Esophagus muscularis mucosa (tissue), 4 donors: ENCODE measurements around the gene ACCSL. TPM values are rescaled to one million over a fixed set of nuclear protein-coding genes. Genes with fewer than 3 reads are reported as not detected.

Experiments used
- DNase-seq: peaks from one replicate; pipeline ENCODE4 v3.0.0-alpha.2; 2017; ENCODE audit errors: extremely low spot score
- H3K27ac ChIP-seq, 4 donors: fragments of 200-600 bp; sonication (generic); replicated peaks in 1 of 4; 1 replicate in 3 of 4; 2 replicates in 1 of 4; pipeline ENCODE4 v1.5.1; 2016 to 2019; ENCODE audit warnings: mild to moderate bottlenecking in 1 of 4
- H3K27me3 ChIP-seq, 4 donors: fragments of 200-600 bp; sonication (generic); one replicate each; pipeline versions ENCODE4 v1.5.1 to v1.6.0; 2016 to 2019
- H3K36me3 ChIP-seq, 4 donors: fragments of 200-600 bp; sonication (generic); one replicate each; pipeline ENCODE4 v1.5.1; 2016 to 2019
- H3K4me1 ChIP-seq, 4 donors: fragments of 200-600 bp; sonication (generic); one replicate each; pipeline ENCODE4 v1.5.1; 2016 to 2019
- H3K4me3 ChIP-seq, 4 donors: fragments of 200-600 bp; sonication (generic); 1 replicate in 2 of 4; 2 replicates in 2 of 4; pipeline ENCODE4 v1.5.1; 2016 to 2019; ENCODE audit warnings: mild to moderate bottlenecking in 4 of 4, moderate library complexity in 1 of 4
- H3K9me3 ChIP-seq, 4 donors: fragments of 200-600 bp; sonication (generic); 1 replicate in 3 of 4; 2 replicates in 1 of 4; pipeline ENCODE4 v1.5.1; 2016 to 2019
- EP300 ChIP-seq: sonication (generic); formaldehyde crosslinking; IDR thresholded peaks from one replicate; pipeline ENCODE4 v1.6.1; 2017; ENCODE audit warnings: antibody characterized with exemption
- POLR2A ChIP-seq: fragments of 450-650 bp; IDR thresholded peaks from one replicate; pipeline ENCODE4 v1.6.1; 2017; ENCODE audit warnings: antibody characterized with exemption, moderate library complexity, mild to moderate bottlenecking, low read depth
- POLR2AphosphoS5 ChIP-seq, 2 donors: sonication (generic); formaldehyde crosslinking; IDR thresholded peaks; one replicate each; pipeline ENCODE4 v1.6.1; 2017; ENCODE audit warnings: antibody characterized with exemption in 2 of 2
- WGBS: methylation state at CpG from one replicate; pipeline ENCODE4 v1.1.5; 2018; 5-methylcytosine and 5-hydroxymethylcytosine counted together
- intact Hi-C: fragments of 100-400 bp; cut with DNase I; formaldehyde crosslinking; loops from one replicate; pipeline ENCODE4 v1.15.1; 2023
- total RNA-seq, 4 donors: library from RNA; depleted of rRNA; stranded (reverse); fragments of >200 nt; gene quantifications; one replicate each; pipeline versions ENCODE4 v1.1.0 to v1.2.1, GENCODE V29; 2016
- TF ChIP-seq, protein P1 (sequence below), 3 experiments: fragments of 200-600 bp in 2 of 3; fragments of 450-650 bp in 1 of 3; sonication (generic) in 2 of 3; IDR thresholded peaks; one replicate each; pipeline ENCODE4 v1.5.1; 2017 to 2019; ENCODE audit warnings: antibody characterized with exemption in 3 of 3, mild to moderate bottlenecking in 2 of 3, moderate library complexity in 1 of 3

The ACCSL gene
- total RNA-seq, 4 donors from 2014 or later = not detected

DNA sequence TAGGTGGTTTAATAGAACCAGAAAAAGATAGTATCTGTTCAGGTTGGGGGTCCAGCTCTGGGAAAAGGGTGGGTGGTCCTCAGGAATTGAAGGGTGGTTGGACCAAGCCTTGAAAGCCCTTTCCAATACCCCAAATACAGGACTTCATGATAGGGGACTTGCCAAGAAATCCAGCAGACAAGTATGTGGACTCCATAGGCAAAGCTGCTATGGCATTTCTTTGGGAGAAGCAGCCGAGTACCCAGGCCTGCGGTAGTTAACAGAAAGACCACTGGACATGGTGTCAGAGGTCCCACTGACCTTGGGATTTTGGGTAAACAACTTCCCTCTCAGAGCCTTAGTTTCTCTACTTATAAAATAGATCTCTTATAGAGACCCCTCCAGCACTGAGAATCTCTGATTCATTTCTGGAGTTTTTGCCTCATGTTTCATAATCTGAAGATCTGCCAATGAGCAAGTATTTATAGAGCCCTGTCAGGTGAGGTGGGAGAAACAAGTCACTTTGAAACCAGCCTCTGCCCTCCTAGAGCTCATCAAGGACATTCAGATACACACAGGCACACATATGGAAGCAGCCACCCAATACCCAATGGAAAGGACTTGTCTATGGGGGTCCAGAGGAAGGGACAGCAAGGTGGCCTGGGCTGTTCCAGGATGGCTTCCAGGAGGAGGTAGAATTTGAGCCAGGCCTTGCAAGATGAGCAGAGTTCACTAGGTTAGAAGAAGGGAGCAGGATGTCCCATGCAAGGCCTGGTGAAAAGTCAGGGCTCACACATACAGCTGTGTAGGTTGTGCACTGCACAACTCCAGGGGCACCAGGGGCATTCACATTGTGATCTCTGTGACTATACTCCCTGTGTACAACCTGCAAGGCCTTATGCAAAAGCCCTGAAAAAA is 31.0 kb upstream of the ACCSL start:
- Histone ChIP-seq H3K9me3 (no peaks in the 10 kb centered on the region), H3K27me3 (no peaks in the 10 kb centered on the region), H3K36me3 (no peaks in the 10 kb centered on the region), H3K4me3 (no peak overlapping the region), H3K4me1 (peaks cover 17 to 32% (median 29%) of the 10 kb centered on the region in 4 donors), H3K27ac (peak overlapping the region; percentile 47 to 65 (median 56))
- TF ChIP-seq POLR2A = no peak
- TF ChIP-seq, protein P1, sequence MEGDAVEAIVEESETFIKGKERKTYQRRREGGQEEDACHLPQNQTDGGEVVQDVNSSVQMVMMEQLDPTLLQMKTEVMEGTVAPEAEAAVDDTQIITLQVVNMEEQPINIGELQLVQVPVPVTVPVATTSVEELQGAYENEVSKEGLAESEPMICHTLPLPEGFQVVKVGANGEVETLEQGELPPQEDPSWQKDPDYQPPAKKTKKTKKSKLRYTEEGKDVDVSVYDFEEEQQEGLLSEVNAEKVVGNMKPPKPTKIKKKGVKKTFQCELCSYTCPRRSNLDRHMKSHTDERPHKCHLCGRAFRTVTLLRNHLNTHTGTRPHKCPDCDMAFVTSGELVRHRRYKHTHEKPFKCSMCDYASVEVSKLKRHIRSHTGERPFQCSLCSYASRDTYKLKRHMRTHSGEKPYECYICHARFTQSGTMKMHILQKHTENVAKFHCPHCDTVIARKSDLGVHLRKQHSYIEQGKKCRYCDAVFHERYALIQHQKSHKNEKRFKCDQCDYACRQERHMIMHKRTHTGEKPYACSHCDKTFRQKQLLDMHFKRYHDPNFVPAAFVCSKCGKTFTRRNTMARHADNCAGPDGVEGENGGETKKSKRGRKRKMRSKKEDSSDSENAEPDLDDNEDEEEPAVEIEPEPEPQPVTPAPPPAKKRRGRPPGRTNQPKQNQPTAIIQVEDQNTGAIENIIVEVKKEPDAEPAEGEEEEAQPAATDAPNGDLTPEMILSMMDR (IDR thresholded peaks at IDR 0.05) = no peak
- TF ChIP-seq EP300 = no peak
- no peak for TF ChIP-seq POLR2AphosphoS5 (IDR thresholded peaks at IDR 0.05)
- DNase-seq = peak; percentile 83
- intact Hi-C loops = no loop called here
- WGBS = 81% methylated on average over 2 of the region's 2 CpGs

DNA sequence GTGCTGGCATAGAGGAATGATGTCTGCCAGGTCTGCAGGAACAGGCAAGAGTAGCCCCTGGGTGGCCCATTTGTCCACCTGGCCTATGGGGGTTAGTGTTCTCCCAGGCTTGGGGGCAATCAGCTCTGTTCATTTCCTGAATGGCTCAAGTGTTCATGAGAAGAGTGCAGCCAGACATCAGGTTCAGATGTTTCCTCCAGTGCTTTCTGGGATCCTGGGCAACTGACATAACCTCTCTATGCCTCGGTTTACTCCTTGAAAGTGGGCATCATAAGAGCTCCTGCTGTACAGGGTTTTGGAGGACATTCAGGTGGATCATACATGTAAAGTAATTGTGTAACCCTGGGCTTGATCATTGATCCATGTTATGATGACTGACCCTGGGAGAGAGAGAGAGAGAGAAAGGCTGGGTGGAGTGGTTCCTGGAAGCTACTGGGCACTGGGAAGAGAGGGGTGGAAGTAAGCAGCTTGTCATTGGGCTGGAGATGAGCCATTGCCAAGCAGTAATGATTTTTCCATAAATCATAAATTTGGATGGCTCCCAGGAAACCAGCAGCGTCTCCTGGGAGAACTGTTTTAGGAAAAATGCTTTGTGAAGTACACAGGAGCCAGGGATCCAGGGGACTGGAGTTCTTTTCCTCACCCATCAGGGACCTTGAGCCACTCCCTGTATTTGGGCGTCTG is 30.2 kb upstream of the ACCSL start:
- H3K9me3 ChIP-seq = no peaks in the 10 kb centered on the region
- peak in 1 of 2 donors; percentile 50 for TF ChIP-seq POLR2AphosphoS5 (IDR thresholded peaks at IDR 0.05)
- no peak for TF ChIP-seq POLR2A
- H3K27me3 ChIP-seq = no peaks in the 10 kb centered on the region
- 49% methylated on average over 3 of the region's 3 CpGs for WGBS
- intact Hi-C loops = no loop called here
- H3K36me3 ChIP-seq = no peaks in the 10 kb centered on the region
- peaks cover 17 to 32% (median 29%) of the 10 kb centered on the region in 4 donors for H3K4me1 ChIP-seq
- DNase-seq = peak; percentile 81
- peak overlapping the region; percentile 47 to 67 (median 62) for H3K27ac ChIP-seq
- H3K4me3 ChIP-seq = no peak overlapping the region

DNA sequence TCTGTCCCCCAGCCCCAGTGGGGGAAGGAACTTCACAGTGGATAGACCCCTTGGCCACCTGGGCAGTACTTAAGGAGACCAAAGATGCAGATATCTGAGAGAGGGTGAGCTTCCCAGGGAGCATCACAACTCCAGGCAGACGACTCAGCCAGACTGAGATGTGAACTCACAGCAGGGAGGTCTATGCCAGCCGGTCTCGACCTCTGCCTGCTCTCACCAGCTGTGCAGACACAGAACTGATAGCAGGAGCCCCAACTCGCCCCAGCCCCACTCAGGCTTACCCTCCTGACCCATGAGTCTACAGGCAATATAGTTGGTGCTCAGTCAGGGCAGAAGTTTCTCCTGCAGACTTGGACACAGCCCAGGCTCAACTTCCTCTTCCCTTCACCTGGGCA is 29.7 kb upstream of the ACCSL start:
- H3K9me3 ChIP-seq = no peaks in the 10 kb centered on the region
- H3K27me3 ChIP-seq = no peaks in the 10 kb centered on the region
- H3K4me3 ChIP-seq = no peak overlapping the region
- DNase-seq = peak; percentile 91
- WGBS = 83% methylated on average over 1 of the region's 4 CpGs
- H3K4me1 ChIP-seq = peaks cover 17 to 32% (median 29%) of the 10 kb centered on the region in 4 donors
- H3K27ac ChIP-seq = peak overlapping the region; percentile 47 to 67 (median 62)
- TF ChIP-seq, protein P1 (IDR thresholded peaks at IDR 0.05) = no peak
- TF ChIP-seq EP300 (no peak), POLR2A (no peak), POLR2AphosphoS5 (IDR thresholded peaks at IDR 0.05) (no peak)
- intact Hi-C loops = no loop called here
- no peaks in the 10 kb centered on the region for H3K36me3 ChIP-seq

DNA sequence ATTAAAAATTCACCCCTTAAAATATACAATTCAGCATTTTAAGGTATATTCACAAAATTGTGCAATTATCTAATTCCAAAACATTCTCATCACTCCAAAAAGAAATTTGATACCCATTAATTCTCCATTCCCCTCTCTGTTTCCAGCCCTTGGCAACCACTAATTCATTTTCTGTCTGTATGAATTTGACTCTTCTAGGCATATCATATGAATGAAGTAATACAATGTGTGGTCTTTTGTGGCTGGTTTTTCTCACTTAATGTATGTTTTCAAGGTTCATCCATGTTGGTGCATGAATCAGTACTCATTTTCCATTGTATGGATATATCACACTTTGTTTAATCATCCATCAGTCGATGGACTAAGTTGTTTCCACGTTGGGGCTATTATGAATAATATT is 29.0 kb upstream of the ACCSL start:
- WGBS = 60% methylated on average over 2 of the region's 2 CpGs
- no peak overlapping the region for H3K27ac ChIP-seq

More for the DNA sequence above, 29.0 kb upstream of the ACCSL start:
- Histone ChIP-seq H3K36me3 (no peaks in the 10 kb centered on the region), H3K4me1 (peaks cover 17 to 32% (median 29%) of the 10 kb centered on the region in 4 donors), H3K9me3 (no peaks in the 10 kb centered on the region), H3K4me3 (no peak overlapping the region), H3K27me3 (no peaks in the 10 kb centered on the region)
- DNase-seq = no peak
- intact Hi-C loops = no loop called here
- TF ChIP-seq POLR2A (no peak), EP300 (no peak), POLR2AphosphoS5 (IDR thresholded peaks at IDR 0.05) (no peak)
- TF ChIP-seq, protein P1 (IDR thresholded peaks at IDR 0.05) = no peak
